Activated CD8-positive, alpha-beta memory T cell treated with anti-CD3 and anti-CD28 coated beads, Interleukin-2, amount 10 ng/mL, durations not matched to agents 7 days and 5 days (primary cell): ENCODE data around the gene GPR158. TPM values are rescaled to one million over a fixed set of nuclear protein-coding genes. Genes with fewer than 3 reads are reported as not detected.

Experiments
- ATAC-seq: fragments of 150-1000 bp; cut with Tn5 transposase; one replicate; pipeline ENCODE4 v1.10.0; 2021; ENCODE audit warnings: moderate library complexity
- CTCF ChIA-PET: fragments of 350-600 bp; sonication (Branson Sonifier 250); formaldehyde crosslinking; loops from one replicate; lab custom pipeline; 2021; ENCODE audit warnings: antibody characterized with exemption; lab: Charles Lee
- DNase-seq: peaks from one replicate; pipeline ENCODE4 v3.0.0-alpha.2; 2020
- H3K27ac Mint-ChIP-seq: one replicate; pipeline ENCODE4 v1.8.0; 2021; ENCODE audit warnings: mild to moderate bottlenecking, mixed read lengths
- H3K27me3 Mint-ChIP-seq: one replicate; pipeline ENCODE4 v1.8.0; 2021; ENCODE audit warnings: mixed read lengths
- H3K36me3 Mint-ChIP-seq: one replicate; pipeline ENCODE4 v1.8.0; 2021; ENCODE audit warnings: mild to moderate bottlenecking, mixed read lengths
- H3K4me1 Mint-ChIP-seq: one replicate; pipeline ENCODE4 v1.8.0; 2021; ENCODE audit warnings: mixed read lengths
- H3K4me3 Mint-ChIP-seq: one replicate; pipeline ENCODE4 v1.8.0; 2021; ENCODE audit warnings: mild to moderate bottlenecking, moderate library complexity, mixed read lengths
- H3K9me3 Mint-ChIP-seq: one replicate; pipeline ENCODE4 v1.8.0; 2022; ENCODE audit warnings: low read depth, mixed read lengths
- total RNA-seq, 2 experiments: library from RNA; stranded (reverse); gene quantifications; one replicate each; pipeline ENCODE4 v1.2.3, GENCODE V29; 2021

Gene GPR158
- total RNA-seq, 2 experiments from 2014 or later: not detected

GRCh38 chr10:25522294-25522693 lies 347.5 kb downstream of the GPR158 start:
- DNase-seq: no peak

GRCh38 chr10:25522946-25523608 lies 348.3 kb downstream of the GPR158 start:
- no peak overlapping the region for H3K4me3 Mint-ChIP-seq
- ATAC-seq (no peak), DNase-seq (no peak)
- H3K27ac Mint-ChIP-seq: no peak overlapping the region
- no peaks in the 10 kb centered on the region for H3K27me3 Mint-ChIP-seq
- no peaks in the 10 kb centered on the region for H3K36me3 Mint-ChIP-seq
- CTCF ChIA-PET: no interaction called here
- no peaks in the 10 kb centered on the region for H3K4me1 Mint-ChIP-seq
- peaks cover 7% of the 10 kb centered on the region for H3K9me3 Mint-ChIP-seq

More at GRCh38 chr10:25522294-25522693, 347.5 kb downstream of the GPR158 start:
- H3K4me1 Mint-ChIP-seq: no peaks in the 10 kb centered on the region
- no peaks in the 10 kb centered on the region for H3K36me3 Mint-ChIP-seq
- H3K9me3 Mint-ChIP-seq: peaks cover 7% of the 10 kb centered on the region
- no peak overlapping the region for H3K27ac Mint-ChIP-seq
- no peaks in the 10 kb centered on the region for H3K27me3 Mint-ChIP-seq
- CTCF ChIA-PET: no interaction called here
- no peak overlapping the region for H3K4me3 Mint-ChIP-seq
- no peak for ATAC-seq

GRCh38 chr10:25530306-25530705 lies 355.5 kb downstream of the GPR158 start:
- peaks cover 3% of the 10 kb centered on the region for H3K9me3 Mint-ChIP-seq
- H3K36me3 Mint-ChIP-seq: no peaks in the 10 kb centered on the region
- no peaks in the 10 kb centered on the region for H3K4me1 Mint-ChIP-seq
- H3K27ac Mint-ChIP-seq: no peak overlapping the region
- ATAC-seq (no peak), DNase-seq (no peak)
- no peak overlapping the region for H3K4me3 Mint-ChIP-seq
- H3K27me3 Mint-ChIP-seq: no peaks in the 10 kb centered on the region
- CTCF ChIA-PET: no interaction called here

- DNase-seq (no peak), ATAC-seq (no peak)
- no peaks in the 10 kb centered on the region for H3K36me3 Mint-ChIP-seq
- H3K4me1 Mint-ChIP-seq: no peaks in the 10 kb centered on the region
- H3K27ac Mint-ChIP-seq: no peak overlapping the region
- CTCF ChIA-PET: no interaction called here
- H3K9me3 Mint-ChIP-seq: peaks cover 3% of the 10 kb centered on the region
- no peak overlapping the region for H3K4me3 Mint-ChIP-seq
- H3K27me3 Mint-ChIP-seq: no peaks in the 10 kb centered on the region
Observed at GRCh38 chr10:25531457-25532061, 356.8 kb downstream of the GPR158 start.

GRCh38 chr10:25532213-25532612 lies 357.4 kb downstream of the GPR158 start:
- peaks cover 3% of the 10 kb centered on the region for H3K9me3 Mint-ChIP-seq
- no peaks in the 10 kb centered on the region for H3K27me3 Mint-ChIP-seq
- CTCF ChIA-PET: no interaction called here
- H3K4me1 Mint-ChIP-seq: no peaks in the 10 kb centered on the region
- no peaks in the 10 kb centered on the region for H3K36me3 Mint-ChIP-seq
- DNase-seq: no peak
- no peak overlapping the region for H3K27ac Mint-ChIP-seq
- no peak for ATAC-seq
- no peak overlapping the region for H3K4me3 Mint-ChIP-seq

GRCh38 chr10:25536027-25536426 lies 361.2 kb downstream of the GPR158 start:
- Mint-ChIP-seq H3K27me3 (no peaks in the 10 kb centered on the region), H3K36me3 (no peaks in the 10 kb centered on the region), H3K9me3 (no peaks in the 10 kb centered on the region), H3K4me3 (no peak overlapping the region), H3K4me1 (no peaks in the 10 kb centered on the region), H3K27ac (no peak overlapping the region)
- CTCF ChIA-PET: no interaction called here
- ATAC-seq (no peak), DNase-seq (no peak)

GRCh38 chr10:25547382-25547781 lies 372.6 kb downstream of the GPR158 start:
- Mint-ChIP-seq H3K4me3 (no peak overlapping the region), H3K9me3 (peaks cover 3% of the 10 kb centered on the region), H3K27ac (no peak overlapping the region), H3K4me1 (no peaks in the 10 kb centered on the region), H3K36me3 (no peaks in the 10 kb centered on the region), H3K27me3 (no peaks in the 10 kb centered on the region)
- CTCF ChIA-PET: no interaction called here
- no peak for DNase-seq
- ATAC-seq: no peak

GRCh38 chr10:25552283-25552919 lies 377.6 kb downstream of the GPR158 start:
- Mint-ChIP-seq H3K27ac (no peak overlapping the region), H3K4me1 (no peaks in the 10 kb centered on the region), H3K36me3 (no peaks in the 10 kb centered on the region), H3K27me3 (no peaks in the 10 kb centered on the region), H3K9me3 (no peaks in the 10 kb centered on the region), H3K4me3 (no peak overlapping the region)
- DNase-seq (no peak), ATAC-seq (no peak)
- CTCF ChIA-PET: no interaction called here

- ATAC-seq (no peak), DNase-seq (no peak)
- H3K9me3 Mint-ChIP-seq: no peaks in the 10 kb centered on the region
- no peaks in the 10 kb centered on the region for H3K4me1 Mint-ChIP-seq
- no peak overlapping the region for H3K27ac Mint-ChIP-seq
- H3K4me3 Mint-ChIP-seq: no peak overlapping the region
- no peaks in the 10 kb centered on the region for H3K27me3 Mint-ChIP-seq
- CTCF ChIA-PET: no interaction called here
- H3K36me3 Mint-ChIP-seq: no peaks in the 10 kb centered on the region
Observed at GRCh38 chr10:25555865-25556264, 381.1 kb downstream of the GPR158 start.

- no peak for ATAC-seq
- no peaks in the 10 kb centered on the region for H3K9me3 Mint-ChIP-seq
- H3K4me1 Mint-ChIP-seq: no peaks in the 10 kb centered on the region
- no peaks in the 10 kb centered on the region for H3K36me3 Mint-ChIP-seq
- DNase-seq: no peak
- H3K4me3 Mint-ChIP-seq: no peak overlapping the region
- no peaks in the 10 kb centered on the region for H3K27me3 Mint-ChIP-seq
- H3K27ac Mint-ChIP-seq: no peak overlapping the region
- CTCF ChIA-PET: no interaction called here
Observed at GRCh38 chr10:25556457-25556856, 381.7 kb downstream of the GPR158 start.

- Mint-ChIP-seq H3K36me3 (no peaks in the 10 kb centered on the region), H3K4me3 (no peak overlapping the region), H3K27ac (no peak overlapping the region), H3K9me3 (no peaks in the 10 kb centered on the region), H3K27me3 (no peaks in the 10 kb centered on the region), H3K4me1 (no peaks in the 10 kb centered on the region)
- DNase-seq (no peak), ATAC-seq (no peak)
- CTCF ChIA-PET: no interaction called here
Observed at GRCh38 chr10:25557136-25557535, 382.3 kb downstream of the GPR158 start.

GRCh38 chr10:25561758-25562157 lies 387.0 kb downstream of the GPR158 start:
- H3K9me3 Mint-ChIP-seq: peaks cover 2% of the 10 kb centered on the region
- no peak overlapping the region for H3K27ac Mint-ChIP-seq
- CTCF ChIA-PET: no interaction called here
- H3K4me1 Mint-ChIP-seq: no peaks in the 10 kb centered on the region
- DNase-seq (no peak), ATAC-seq (no peak)
- no peak overlapping the region for H3K4me3 Mint-ChIP-seq
- no peaks in the 10 kb centered on the region for H3K27me3 Mint-ChIP-seq
- H3K36me3 Mint-ChIP-seq: no peaks in the 10 kb centered on the region

GRCh38 chr10:25562547-25562946 lies 387.7 kb downstream of the GPR158 start:
- H3K4me3 Mint-ChIP-seq: no peak overlapping the region
- H3K27ac Mint-ChIP-seq: no peak overlapping the region
- no peak for DNase-seq
- no peaks in the 10 kb centered on the region for H3K36me3 Mint-ChIP-seq
- no peak for ATAC-seq
- CTCF ChIA-PET: no interaction called here
- no peaks in the 10 kb centered on the region for H3K27me3 Mint-ChIP-seq
- H3K9me3 Mint-ChIP-seq: peaks cover 5% of the 10 kb centered on the region
- no peaks in the 10 kb centered on the region for H3K4me1 Mint-ChIP-seq

- CTCF ChIA-PET: no interaction called here
- no peaks in the 10 kb centered on the region for H3K4me1 Mint-ChIP-seq
- no peaks in the 10 kb centered on the region for H3K36me3 Mint-ChIP-seq
- no peak overlapping the region for H3K27ac Mint-ChIP-seq
- H3K4me3 Mint-ChIP-seq: no peak overlapping the region
- H3K27me3 Mint-ChIP-seq: no peaks in the 10 kb centered on the region
- H3K9me3 Mint-ChIP-seq: peaks cover 5% of the 10 kb centered on the region
- no peak for ATAC-seq
- DNase-seq: no peak
Observed at GRCh38 chr10:25564351-25564750, 389.6 kb downstream of the GPR158 start.
